ENCODE results near the gene PHF21B. TPM values are rescaled to one million over a fixed set of nuclear protein-coding genes. Genes with fewer than 3 reads are reported as not detected.

The PHF21B gene
- total and polyA plus RNA-seq, 2 of the 8 experiments (the other 6 are each of a cell fraction or from before 2014, with no cell fraction given), result 19.3 to 68.1 TPM

- TF ChIP-seq USF2 (IDR thresholded peaks at IDR 0.05; ENCODE audit: low read length), result no peak
- no peak for TF ChIP-seq HDAC6 (IDR thresholded peaks at IDR 0.05; ENCODE audit: low read depth, low read length)
- TF ChIP-seq NANOG (IDR thresholded peaks at IDR 0.05; ENCODE audit: insufficient read depth, low read depth, low read length, poor library complexity, severe bottlenecking), result no peak
- TF ChIP-seq MAFK (IDR thresholded peaks at IDR 0.05; ENCODE audit: low read depth, low read length), result no peak
- no peak for TF ChIP-seq SP2 (IDR thresholded peaks at IDR 0.05; ENCODE audit: low read length)
- no peak for TF ChIP-seq ZNF274 (IDR thresholded peaks at IDR 0.05; ENCODE audit: borderline replicate concordance, extremely low read depth, low read length)
- no peak for TF ChIP-seq JUN (IDR thresholded peaks at IDR 0.05; ENCODE audit: low read depth, low read length)
Observed at GRCh38 chr22:44971651-44972362, 38.0 kb downstream of the PHF21B start (continued).

Data from H1 (cell line).